ENCODE results near the gene SOX8. TPM values are rescaled to one million over a fixed set of nuclear protein-coding genes. Genes with fewer than 3 reads are reported as not detected.

The SOX8 gene
- total and polyA plus RNA-seq, 2 experiments from 2014 or later, result 5.7 to 26.2 TPM

DNA sequence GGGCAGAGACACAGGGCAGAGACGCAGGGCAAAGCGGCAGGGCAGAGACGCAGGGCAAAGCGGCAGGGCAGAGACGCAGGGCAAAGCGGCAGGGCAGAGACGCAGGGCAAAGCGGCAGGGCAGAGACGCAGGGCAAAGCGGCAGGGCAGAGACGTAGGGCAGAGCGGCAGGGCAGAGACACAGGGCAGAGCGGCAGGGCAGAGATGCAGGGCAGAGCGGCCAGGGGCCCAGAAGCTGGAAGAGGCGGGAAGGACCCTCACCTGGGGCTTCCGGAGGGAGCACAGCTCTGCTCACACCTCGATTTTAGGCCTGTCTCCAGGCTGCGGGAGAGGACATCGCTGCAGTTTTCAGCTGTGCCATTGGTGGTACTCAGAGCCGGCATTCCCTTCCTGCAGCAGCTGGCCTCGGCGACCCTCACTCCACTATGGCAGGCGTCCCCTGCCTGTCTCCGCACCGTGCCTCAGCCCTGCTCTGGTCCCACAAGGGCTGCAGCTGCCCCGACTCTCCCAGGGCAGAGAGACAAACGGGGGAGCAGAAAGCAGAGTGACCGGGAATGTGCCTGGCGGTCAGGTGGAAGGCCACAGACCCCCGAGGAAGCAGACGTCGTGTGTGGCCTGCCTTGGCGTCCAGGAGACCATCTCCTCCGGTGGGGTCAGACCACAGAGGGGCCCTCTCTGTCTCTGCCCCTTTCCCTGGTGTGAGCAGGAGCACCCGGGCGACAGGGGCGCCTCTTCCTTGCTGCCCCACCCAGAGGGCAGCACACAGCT lies 29.9 kb downstream of the SOX8 start (continued):
- TF ChIP-seq, protein P1, sequence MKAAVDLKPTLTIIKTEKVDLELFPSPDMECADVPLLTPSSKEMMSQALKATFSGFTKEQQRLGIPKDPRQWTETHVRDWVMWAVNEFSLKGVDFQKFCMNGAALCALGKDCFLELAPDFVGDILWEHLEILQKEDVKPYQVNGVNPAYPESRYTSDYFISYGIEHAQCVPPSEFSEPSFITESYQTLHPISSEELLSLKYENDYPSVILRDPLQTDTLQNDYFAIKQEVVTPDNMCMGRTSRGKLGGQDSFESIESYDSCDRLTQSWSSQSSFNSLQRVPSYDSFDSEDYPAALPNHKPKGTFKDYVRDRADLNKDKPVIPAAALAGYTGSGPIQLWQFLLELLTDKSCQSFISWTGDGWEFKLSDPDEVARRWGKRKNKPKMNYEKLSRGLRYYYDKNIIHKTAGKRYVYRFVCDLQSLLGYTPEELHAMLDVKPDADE (IDR thresholded peaks at IDR 0.05), result no peak

DNA sequence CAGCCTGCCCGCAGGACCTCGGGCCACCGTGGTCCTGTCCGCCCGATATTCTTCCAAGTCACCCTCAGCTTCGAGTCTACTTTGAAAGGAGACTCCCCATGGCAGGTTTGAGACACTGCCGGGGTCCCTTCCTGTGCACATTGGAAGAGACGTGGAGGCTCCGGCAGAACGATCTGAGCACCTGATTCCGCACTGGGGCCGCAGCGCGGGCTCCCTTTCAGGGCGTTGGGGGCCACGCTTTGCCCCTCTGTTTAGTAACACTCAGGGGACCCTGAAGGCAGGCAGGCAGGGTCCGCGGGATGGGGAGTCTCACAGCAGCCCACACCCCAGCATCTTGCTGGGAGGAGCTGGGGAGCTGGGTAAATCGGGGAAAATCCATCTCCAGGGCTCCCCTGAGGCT lies 30.6 kb downstream of the SOX8 start:
- H3K27ac ChIP-seq (ENCODE audit: low read depth), result no peak overlapping the region
- H3K4me2 ChIP-seq, result no peak overlapping the region
- no peaks in the 10 kb centered on the region for H3K9me3 Mint-ChIP-seq
- H4K20me1 ChIP-seq (replicated peaks; ENCODE audit: insufficient read depth), result no peaks in the 10 kb centered on the region
- no peaks in the 10 kb centered on the region for H3K79me2 ChIP-seq (replicated peaks; ENCODE audit: insufficient read depth)
- H3K27me3 ChIP-seq (ENCODE audit: insufficient read depth), result no peaks in the 10 kb centered on the region
- ATAC-seq, result no peak
- no peaks in the 10 kb centered on the region for H3K9me2 ChIP-seq (ENCODE audit: insufficient read depth)
- H3F3A ChIP-seq (replicated peaks; ENCODE audit: low read depth), result no peaks in the 10 kb centered on the region
- no peak for DNase-seq (ENCODE audit: low spot score)
- H2AFZ ChIP-seq, result no peak overlapping the region
- no peaks in the 10 kb centered on the region for H3K4me1 ChIP-seq (ENCODE audit: insufficient read depth)
- no peak overlapping the region for H3K4me3 Mint-ChIP-seq
- no peak overlapping the region for H3K4me3 ChIP-seq
- H3K4me1 Mint-ChIP-seq, result no peaks in the 10 kb centered on the region
- H3K36me3 Mint-ChIP-seq (ENCODE audit: low read depth), result no peaks in the 10 kb centered on the region
- H3K27me3 Mint-ChIP-seq (ENCODE audit: insufficient read depth, low read depth, poor library complexity), result peaks cover 9% of the 10 kb centered on the region
- no peaks in the 10 kb centered on the region for H3K36me3 ChIP-seq (ENCODE audit: insufficient read depth)
- H3K27ac Mint-ChIP-seq, result no peak overlapping the region
- TF ChIP-seq, protein P2, sequence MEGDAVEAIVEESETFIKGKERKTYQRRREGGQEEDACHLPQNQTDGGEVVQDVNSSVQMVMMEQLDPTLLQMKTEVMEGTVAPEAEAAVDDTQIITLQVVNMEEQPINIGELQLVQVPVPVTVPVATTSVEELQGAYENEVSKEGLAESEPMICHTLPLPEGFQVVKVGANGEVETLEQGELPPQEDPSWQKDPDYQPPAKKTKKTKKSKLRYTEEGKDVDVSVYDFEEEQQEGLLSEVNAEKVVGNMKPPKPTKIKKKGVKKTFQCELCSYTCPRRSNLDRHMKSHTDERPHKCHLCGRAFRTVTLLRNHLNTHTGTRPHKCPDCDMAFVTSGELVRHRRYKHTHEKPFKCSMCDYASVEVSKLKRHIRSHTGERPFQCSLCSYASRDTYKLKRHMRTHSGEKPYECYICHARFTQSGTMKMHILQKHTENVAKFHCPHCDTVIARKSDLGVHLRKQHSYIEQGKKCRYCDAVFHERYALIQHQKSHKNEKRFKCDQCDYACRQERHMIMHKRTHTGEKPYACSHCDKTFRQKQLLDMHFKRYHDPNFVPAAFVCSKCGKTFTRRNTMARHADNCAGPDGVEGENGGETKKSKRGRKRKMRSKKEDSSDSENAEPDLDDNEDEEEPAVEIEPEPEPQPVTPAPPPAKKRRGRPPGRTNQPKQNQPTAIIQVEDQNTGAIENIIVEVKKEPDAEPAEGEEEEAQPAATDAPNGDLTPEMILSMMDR (conservative IDR thresholded peaks at IDR 0.05; ENCODE audit: low read depth in 2 of 2), result no peak
- TF ChIP-seq ZNF114 (CRISPR knock-in tag; IDR thresholded peaks at IDR 0.05) (no peak), CREB1 (CRISPR knock-in tag; IDR thresholded peaks at IDR 0.05; ENCODE audit: low read depth) (no peak), NANOG (IDR thresholded peaks at IDR 0.05; ENCODE audit: borderline replicate concordance) (no peak), STAT1 (IDR thresholded peaks at IDR 0.05; ENCODE audit: unreplicated experiment) (no peak), EZH2phosphoT487 (IDR thresholded peaks at IDR 0.05; ENCODE audit: unreplicated experiment) (no peak), ZNF331 (CRISPR knock-in tag; IDR thresholded peaks at IDR 0.05; ENCODE audit: low read depth) (no peak)
- TF ChIP-seq, protein P3, sequence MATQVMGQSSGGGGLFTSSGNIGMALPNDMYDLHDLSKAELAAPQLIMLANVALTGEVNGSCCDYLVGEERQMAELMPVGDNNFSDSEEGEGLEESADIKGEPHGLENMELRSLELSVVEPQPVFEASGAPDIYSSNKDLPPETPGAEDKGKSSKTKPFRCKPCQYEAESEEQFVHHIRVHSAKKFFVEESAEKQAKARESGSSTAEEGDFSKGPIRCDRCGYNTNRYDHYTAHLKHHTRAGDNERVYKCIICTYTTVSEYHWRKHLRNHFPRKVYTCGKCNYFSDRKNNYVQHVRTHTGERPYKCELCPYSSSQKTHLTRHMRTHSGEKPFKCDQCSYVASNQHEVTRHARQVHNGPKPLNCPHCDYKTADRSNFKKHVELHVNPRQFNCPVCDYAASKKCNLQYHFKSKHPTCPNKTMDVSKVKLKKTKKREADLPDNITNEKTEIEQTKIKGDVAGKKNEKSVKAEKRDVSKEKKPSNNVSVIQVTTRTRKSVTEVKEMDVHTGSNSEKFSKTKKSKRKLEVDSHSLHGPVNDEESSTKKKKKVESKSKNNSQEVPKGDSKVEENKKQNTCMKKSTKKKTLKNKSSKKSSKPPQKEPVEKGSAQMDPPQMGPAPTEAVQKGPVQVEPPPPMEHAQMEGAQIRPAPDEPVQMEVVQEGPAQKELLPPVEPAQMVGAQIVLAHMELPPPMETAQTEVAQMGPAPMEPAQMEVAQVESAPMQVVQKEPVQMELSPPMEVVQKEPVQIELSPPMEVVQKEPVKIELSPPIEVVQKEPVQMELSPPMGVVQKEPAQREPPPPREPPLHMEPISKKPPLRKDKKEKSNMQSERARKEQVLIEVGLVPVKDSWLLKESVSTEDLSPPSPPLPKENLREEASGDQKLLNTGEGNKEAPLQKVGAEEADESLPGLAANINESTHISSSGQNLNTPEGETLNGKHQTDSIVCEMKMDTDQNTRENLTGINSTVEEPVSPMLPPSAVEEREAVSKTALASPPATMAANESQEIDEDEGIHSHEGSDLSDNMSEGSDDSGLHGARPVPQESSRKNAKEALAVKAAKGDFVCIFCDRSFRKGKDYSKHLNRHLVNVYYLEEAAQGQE (IDR thresholded peaks at IDR 0.05; ENCODE audit: unreplicated experiment), result no peak
- TF ChIP-seq, protein P1 (IDR thresholded peaks at IDR 0.05), result no peak
- TF ChIP-seq, protein P4, sequence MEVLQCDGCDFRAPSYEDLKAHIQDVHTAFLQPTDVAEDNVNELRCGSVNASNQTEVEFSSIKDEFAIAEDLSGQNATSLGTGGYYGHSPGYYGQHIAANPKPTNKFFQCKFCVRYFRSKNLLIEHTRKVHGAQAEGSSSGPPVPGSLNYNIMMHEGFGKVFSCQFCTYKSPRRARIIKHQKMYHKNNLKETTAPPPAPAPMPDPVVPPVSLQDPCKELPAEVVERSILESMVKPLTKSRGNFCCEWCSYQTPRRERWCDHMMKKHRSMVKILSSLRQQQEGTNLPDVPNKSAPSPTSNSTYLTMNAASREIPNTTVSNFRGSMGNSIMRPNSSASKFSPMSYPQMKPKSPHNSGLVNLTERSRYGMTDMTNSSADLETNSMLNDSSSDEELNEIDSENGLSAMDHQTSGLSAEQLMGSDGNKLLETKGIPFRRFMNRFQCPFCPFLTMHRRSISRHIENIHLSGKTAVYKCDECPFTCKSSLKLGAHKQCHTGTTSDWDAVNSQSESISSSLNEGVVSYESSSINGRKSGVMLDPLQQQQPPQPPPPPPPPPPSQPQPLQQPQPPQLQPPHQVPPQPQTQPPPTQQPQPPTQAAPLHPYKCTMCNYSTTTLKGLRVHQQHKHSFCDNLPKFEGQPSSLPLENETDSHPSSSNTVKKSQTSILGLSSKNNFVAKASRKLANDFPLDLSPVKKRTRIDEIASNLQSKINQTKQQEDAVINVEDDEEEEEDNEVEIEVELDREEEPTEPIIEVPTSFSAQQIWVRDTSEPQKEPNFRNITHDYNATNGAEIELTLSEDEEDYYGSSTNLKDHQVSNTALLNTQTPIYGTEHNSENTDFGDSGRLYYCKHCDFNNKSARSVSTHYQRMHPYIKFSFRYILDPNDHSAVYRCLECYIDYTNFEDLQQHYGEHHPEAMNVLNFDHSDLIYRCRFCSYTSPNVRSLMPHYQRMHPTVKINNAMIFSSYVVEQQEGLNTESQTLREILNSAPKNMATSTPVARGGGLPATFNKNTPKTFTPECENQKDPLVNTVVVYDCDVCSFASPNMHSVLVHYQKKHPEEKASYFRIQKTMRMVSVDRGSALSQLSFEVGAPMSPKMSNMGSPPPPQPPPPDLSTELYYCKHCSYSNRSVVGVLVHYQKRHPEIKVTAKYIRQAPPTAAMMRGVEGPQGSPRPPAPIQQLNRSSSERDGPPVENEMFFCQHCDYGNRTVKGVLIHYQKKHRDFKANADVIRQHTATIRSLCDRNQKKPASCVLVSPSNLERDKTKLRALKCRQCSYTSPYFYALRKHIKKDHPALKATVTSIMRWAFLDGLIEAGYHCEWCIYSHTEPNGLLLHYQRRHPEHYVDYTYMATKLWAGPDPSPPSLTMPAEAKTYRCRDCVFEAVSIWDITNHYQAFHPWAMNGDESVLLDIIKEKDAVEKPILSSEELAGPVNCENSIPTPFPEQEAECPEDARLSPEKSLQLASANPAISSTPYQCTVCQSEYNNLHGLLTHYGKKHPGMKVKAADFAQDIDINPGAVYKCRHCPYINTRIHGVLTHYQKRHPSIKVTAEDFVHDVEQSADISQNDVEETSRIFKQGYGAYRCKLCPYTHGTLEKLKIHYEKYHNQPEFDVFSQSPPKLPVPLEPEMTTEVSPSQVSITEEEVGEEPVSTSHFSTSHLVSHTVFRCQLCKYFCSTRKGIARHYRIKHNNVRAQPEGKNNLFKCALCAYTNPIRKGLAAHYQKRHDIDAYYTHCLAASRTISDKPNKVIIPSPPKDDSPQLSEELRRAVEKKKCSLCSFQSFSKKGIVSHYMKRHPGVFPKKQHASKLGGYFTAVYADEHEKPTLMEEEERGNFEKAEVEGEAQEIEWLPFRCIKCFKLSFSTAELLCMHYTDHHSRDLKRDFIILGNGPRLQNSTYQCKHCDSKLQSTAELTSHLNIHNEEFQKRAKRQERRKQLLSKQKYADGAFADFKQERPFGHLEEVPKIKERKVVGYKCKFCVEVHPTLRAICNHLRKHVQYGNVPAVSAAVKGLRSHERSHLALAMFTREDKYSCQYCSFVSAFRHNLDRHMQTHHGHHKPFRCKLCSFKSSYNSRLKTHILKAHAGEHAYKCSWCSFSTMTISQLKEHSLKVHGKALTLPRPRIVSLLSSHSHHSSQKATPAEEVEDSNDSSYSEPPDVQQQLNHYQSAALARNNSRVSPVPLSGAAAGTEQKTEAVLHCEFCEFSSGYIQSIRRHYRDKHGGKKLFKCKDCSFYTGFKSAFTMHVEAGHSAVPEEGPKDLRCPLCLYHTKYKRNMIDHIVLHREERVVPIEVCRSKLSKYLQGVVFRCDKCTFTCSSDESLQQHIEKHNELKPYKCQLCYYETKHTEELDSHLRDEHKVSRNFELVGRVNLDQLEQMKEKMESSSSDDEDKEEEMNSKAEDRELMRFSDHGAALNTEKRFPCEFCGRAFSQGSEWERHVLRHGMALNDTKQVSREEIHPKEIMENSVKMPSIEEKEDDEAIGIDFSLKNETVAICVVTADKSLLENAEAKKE (CRISPR knock-in tag; IDR thresholded peaks at IDR 0.05), result no peak
